HG02759 (cell line): Measurements from ENCODE around the gene PAQR5.
"Not testable (repeated sequence)": the region's sequence is repeated elsewhere in the genome, so short reads cannot be mapped to it uniquely, and the experiment has no call there.

Experiments used
- ATAC-seq: cut with Tn5 transposase; IDR thresholded peaks from one replicate; pipeline ENCODE4 v1.9.1; 2021; ENCODE audit warnings: mild to moderate bottlenecking, moderate library complexity; ENCODE audit not compliant: unreplicated experiment

The PAQR5 gene

GRCh38 chr15:69298697-69299441, at the start of gene PAQR5:
Gene PAQR5 (plus strand): TSS chr15:69298912. CDS start chr15:69360081, 61,169 bp downstream.
- ATAC-seq, result no peak

- no peak for ATAC-seq
Observed at GRCh38 chr15:69253156-69253555, 45.6 kb upstream of the PAQR5 start.

GRCh38 chr15:69265347-69265955, 33.3 kb upstream of the PAQR5 start:
- ATAC-seq, result no peak

- ATAC-seq, result no peak
Observed at GRCh38 chr15:69271217-69271616, 27.5 kb upstream of the PAQR5 start.

- no peak for ATAC-seq
Observed at GRCh38 chr15:69272139-69272538, 26.6 kb upstream of the PAQR5 start.

- ATAC-seq, result no peak
Observed at GRCh38 chr15:69272891-69273290, 25.8 kb upstream of the PAQR5 start.

- ATAC-seq, result no peak
Observed at GRCh38 chr15:69275074-69275670, 23.5 kb upstream of the PAQR5 start.

- no peak for ATAC-seq
Observed at GRCh38 chr15:69275933-69276560, 22.7 kb upstream of the PAQR5 start.

- no peak for ATAC-seq
Observed at GRCh38 chr15:69277316-69277715, 21.4 kb upstream of the PAQR5 start.

GRCh38 chr15:69279636-69280035, 19.1 kb upstream of the PAQR5 start:
- no peak for ATAC-seq

- ATAC-seq, result no peak
Observed at GRCh38 chr15:69280783-69281182, 17.9 kb upstream of the PAQR5 start.

GRCh38 chr15:69282104-69282743, 16.5 kb upstream of the PAQR5 start:
- no peak for ATAC-seq

- ATAC-seq, result no peak
Observed at GRCh38 chr15:69285834-69286233, 12.9 kb upstream of the PAQR5 start.

GRCh38 chr15:69288011-69288410, 10.7 kb upstream of the PAQR5 start:
- ATAC-seq, result no peak

- no peak for ATAC-seq
Observed at GRCh38 chr15:69288531-69289341, 10.0 kb upstream of the PAQR5 start.

GRCh38 chr15:69289342-69290146, 9.2 kb upstream of the PAQR5 start:
- no peak for ATAC-seq

GRCh38 chr15:69290346-69291164, 8.2 kb upstream of the PAQR5 start:
- no peak for ATAC-seq

GRCh38 chr15:69291651-69292050, 7.1 kb upstream of the PAQR5 start:
- ATAC-seq, result not testable (repeated sequence)
